HepG2 (cell line): ENCODE data around the gene LMNA. TPM values are rescaled to one million over a fixed set of nuclear protein-coding genes. Genes with fewer than 3 reads are reported as not detected.
A peak's percentile ranks its signal among the peaks of the same experiment; 100 is the strongest.

Source experiments
- ATAC-seq: fragments of 200-7000 bp; cut with Tn5 transposase; 3 replicates; pipeline ENCODE4 v1.9.1; 2020; ENCODE audit warnings: mild to moderate bottlenecking, moderate library complexity
- BruUV-seq: library from RNA; stranded (reverse); fragments of 400-500 nt; replicated peaks from 2 replicates; lab custom pipeline; 2021; lab: Mats Ljungman, UMichigan
- CTCF ChIA-PET: fragments of 300-600 bp; formaldehyde crosslinking; extraction: SDS; loops from one replicate; lab custom pipeline; 2021; ENCODE audit warnings: low total read pairs, inconsistent platforms, low intra/inter-chr PET ratio; lab: Yijun Ruan, JAX
- POLR2A ChIA-PET: fragments of 350-600 bp; sonication (Branson Sonifier 250); formaldehyde crosslinking; loops from one replicate; lab custom pipeline; 2020; ENCODE audit warnings: antibody characterized with exemption, inconsistent platforms; lab: Yijun Ruan, JAX
- DNase-seq: peaks from one replicate; pipeline ENCODE4 v3.0.0-alpha.2; 2015; ENCODE audit warnings: low spot score
- FAIRE-seq: peaks from 3 replicates; lab custom pipeline; 2011; peaks lifted over from hg19 to GRCh38; lab: Jason Lieb, UNC
- H2AFZ ChIP-seq: one replicate; pipeline ENCODE4 v1.6.1; 2011; ENCODE audit warnings: low read length, inconsistent platforms
- H3K27ac ChIP-seq: fragments of 300-600 bp; 3 replicates; pipeline ENCODE4 v1.8.0; 2011; ENCODE audit warnings: mixed run types, mild to moderate bottlenecking, mixed read lengths, low read length, inconsistent platforms; ENCODE audit not compliant: insufficient read depth; ENCODE audit errors: extremely low read length
- H3K27me3 ChIP-seq, 2 experiments: fragments of 200-600 bp in 1 of 2; 2 replicates in 1 of 2; 3 replicates in 1 of 2; pipeline versions ENCODE4 v1.6.0 to v1.8.0; 2011; ENCODE audit warnings: low read length in 2 of 2, mild to moderate bottlenecking in 2 of 2, moderate library complexity in 2 of 2, inconsistent platforms in 1 of 2; ENCODE audit not compliant: insufficient read depth in 2 of 2, control insufficient read depth in 1 of 2
- H3K36me3 ChIP-seq, 2 experiments: fragments of 200-600 bp in 1 of 2; replicated peaks in 1 of 2; 2 replicates in 1 of 2; 3 replicates in 1 of 2; pipeline versions ENCODE4 v1.5.1 to v1.8.0; 2011; ENCODE audit warnings: low read length in 2 of 2, inconsistent platforms in 1 of 2; ENCODE audit not compliant: insufficient read depth in 2 of 2, control insufficient read depth in 1 of 2
- H3K4me1 ChIP-seq: 2 replicates; pipeline ENCODE4 v1.5.1; 2012; ENCODE audit warnings: low read length, inconsistent platforms; ENCODE audit not compliant: insufficient read depth
- H3K4me2 ChIP-seq: 2 replicates; pipeline ENCODE4 v1.6.0; 2011; ENCODE audit warnings: low read depth, low read length, inconsistent platforms
- H3K4me3 ChIP-seq, 3 experiments: fragments of 200-600 bp in 1 of 3; sonication (generic), shearing (Covaris generic) in 1 of 3; replicated peaks in 1 of 3; 2 replicates each; pipeline ENCODE4 v1.5.1; 2011 to 2016; ENCODE audit warnings: low read length in 3 of 3, inconsistent platforms in 2 of 3, low read depth in 2 of 3, mild to moderate bottlenecking in 2 of 3, control low read depth in 1 of 3, mixed read lengths in 1 of 3; ENCODE audit not compliant: insufficient read depth in 1 of 3
- H3K79me2 ChIP-seq: one replicate; pipeline ENCODE4 v1.6.1; 2011; ENCODE audit warnings: low read length, inconsistent platforms; ENCODE audit not compliant: insufficient read depth
- H3K9ac ChIP-seq: 2 replicates; pipeline ENCODE4 v1.6.0; 2011; ENCODE audit warnings: mild to moderate bottlenecking, low read depth, low read length, inconsistent platforms; ENCODE audit not compliant: insufficient read depth
- H3K9me3 ChIP-seq: 2 replicates; pipeline ENCODE4 v1.5.1; 2012; ENCODE audit warnings: mild to moderate bottlenecking, low read length
- H4K20me1 ChIP-seq: 2 replicates; pipeline ENCODE4 v1.6.0; 2011; ENCODE audit warnings: inconsistent platforms, mild to moderate bottlenecking, low read length, moderate library complexity; ENCODE audit not compliant: insufficient read depth
- GPN1 ChIP-seq: sonication (generic); formaldehyde crosslinking; IDR thresholded peaks from 2 replicates; pipeline ENCODE4 v1.5.1; 2020; ENCODE audit warnings: missing genetic modification reagents, borderline replicate concordance
- HMG20A ChIP-seq: IDR thresholded peaks from 2 replicates; pipeline ENCODE4 v1.6.1; 2016; ENCODE audit warnings: borderline replicate concordance
- LCORL ChIP-seq, 2 experiments: fragments of 450-650 bp in 1 of 2; sonication (generic) in 1 of 2; formaldehyde crosslinking in 1 of 2; IDR thresholded peaks; 2 replicates each; pipeline versions ENCODE4 v1.5.0 to v1.6.1; 2017 to 2020; ENCODE audit warnings: antibody characterized with exemption in 1 of 2, missing genetic modification reagents in 1 of 2
- MIER3 ChIP-seq: IDR thresholded peaks from 2 replicates; pipeline ENCODE4 v1.6.1; 2016; ENCODE audit warnings: missing compliant biosample characterization, borderline replicate concordance
- SCMH1 ChIP-seq: sonication (generic); formaldehyde crosslinking; IDR thresholded peaks from 2 replicates; pipeline ENCODE4 v1.9.0; 2021; ENCODE audit warnings: missing genetic modification reagents, mild to moderate bottlenecking, borderline replicate concordance
- SYNCRIP ChIP-seq: fragments of 200-400 bp; formaldehyde crosslinking; IDR thresholded peaks from 2 replicates; pipeline ENCODE4 v1.6.1; 2018; ENCODE audit warnings: mild to moderate bottlenecking, low read depth, low read length; ENCODE audit not compliant: insufficient read depth
- TOPORS ChIP-seq: sonication (generic); formaldehyde crosslinking; IDR thresholded peaks from 2 replicates; pipeline ENCODE4 v1.8.0; 2023; ENCODE audit warnings: mild to moderate bottlenecking, missing genetic modification reagents
- ZKSCAN5 ChIP-seq: sonication (generic); formaldehyde crosslinking; IDR thresholded peaks from 2 replicates; pipeline ENCODE4 v1.5.1; 2020; ENCODE audit warnings: mild to moderate bottlenecking, missing genetic modification reagents
- ZNF205 ChIP-seq: IDR thresholded peaks from 2 replicates; pipeline ENCODE4 v1.6.1; 2018; ENCODE audit warnings: missing biosample characterization, missing genetic modification reagents
- ZNF468 ChIP-seq: sonication (generic); formaldehyde crosslinking; IDR thresholded peaks from 2 replicates; pipeline ENCODE4 v1.8.0; 2022; ENCODE audit warnings: mild to moderate bottlenecking, moderate library complexity, missing genetic modification reagents
- WGBS: methylation state at CpG from one replicate; pipeline ENCODE4 v1.1.6; 2017; ENCODE audit warnings: low lambda C conversion rate; 5-methylcytosine and 5-hydroxymethylcytosine counted together
- in situ Hi-C: cut with HindIII; loops from 2 replicates; pipeline ENCODE4 v1.10.0; 2017; ENCODE audit warnings: low pct_unique_long_range_greater_than_20kb; ENCODE audit not compliant: extremely low pct_ligation_motif_present
- intact Hi-C: fragments of 100-400 bp; cut with micrococcal nuclease; formaldehyde crosslinking; loops from one replicate; pipeline ENCODE4 v1.10.0; 2022; ENCODE audit not compliant: unreplicated experiment
- polyA plus RNA-seq, 8 experiments: library from polyadenylated mRNA; depleted of rRNA in 3 of 8; stranded (reverse) in 7 of 8; unstranded in 1 of 8; fragments of >200 nt; fragmentation: Illumina TruSeq in 4 of 8; extraction: Trizol in 4 of 8; gene quantifications; 2 replicates each; pipeline versions ENCODE4 v1.2.1 to v1.2.3, GENCODE V29; 2011 to 2016; ENCODE audit warnings: low read depth in 4 of 8, missing spikeins in 1 of 8, mixed read lengths in 1 of 8; ENCODE audit not compliant: insufficient read depth in 1 of 8
- total RNA-seq, 5 experiments: library from RNA; depleted of rRNA; stranded (reverse); fragments of >200 nt; fragmentation: Illumina TruSeq; extraction: Trizol; gene quantifications; 2 replicates each; pipeline ENCODE4 v1.2.3, GENCODE V29; 2016; ENCODE audit warnings: low read depth in 1 of 5
- TF ChIP-seq, protein P1 (sequence below): sonication (generic); formaldehyde crosslinking; IDR thresholded peaks from 2 replicates; pipeline ENCODE4 v1.4.0; 2020; ENCODE audit warnings: mild to moderate bottlenecking, missing genetic modification reagents
- TF ChIP-seq, protein P2 (sequence below): sonication (generic); formaldehyde crosslinking; IDR thresholded peaks from 2 replicates; pipeline ENCODE4 v1.4.0; 2020; ENCODE audit warnings: missing genetic modification reagents
- TF ChIP-seq, protein P3 (sequence below): sonication (generic); formaldehyde crosslinking; IDR thresholded peaks from 2 replicates; pipeline ENCODE4 v1.5.0; 2020; ENCODE audit warnings: mild to moderate bottlenecking, missing genetic modification reagents

LMNA gene
- total and polyA plus RNA-seq, 2 of the 13 experiments (the other 11 are each of a cell fraction or from before 2014, with no cell fraction given), result 107 to 225 TPM

DNA sequence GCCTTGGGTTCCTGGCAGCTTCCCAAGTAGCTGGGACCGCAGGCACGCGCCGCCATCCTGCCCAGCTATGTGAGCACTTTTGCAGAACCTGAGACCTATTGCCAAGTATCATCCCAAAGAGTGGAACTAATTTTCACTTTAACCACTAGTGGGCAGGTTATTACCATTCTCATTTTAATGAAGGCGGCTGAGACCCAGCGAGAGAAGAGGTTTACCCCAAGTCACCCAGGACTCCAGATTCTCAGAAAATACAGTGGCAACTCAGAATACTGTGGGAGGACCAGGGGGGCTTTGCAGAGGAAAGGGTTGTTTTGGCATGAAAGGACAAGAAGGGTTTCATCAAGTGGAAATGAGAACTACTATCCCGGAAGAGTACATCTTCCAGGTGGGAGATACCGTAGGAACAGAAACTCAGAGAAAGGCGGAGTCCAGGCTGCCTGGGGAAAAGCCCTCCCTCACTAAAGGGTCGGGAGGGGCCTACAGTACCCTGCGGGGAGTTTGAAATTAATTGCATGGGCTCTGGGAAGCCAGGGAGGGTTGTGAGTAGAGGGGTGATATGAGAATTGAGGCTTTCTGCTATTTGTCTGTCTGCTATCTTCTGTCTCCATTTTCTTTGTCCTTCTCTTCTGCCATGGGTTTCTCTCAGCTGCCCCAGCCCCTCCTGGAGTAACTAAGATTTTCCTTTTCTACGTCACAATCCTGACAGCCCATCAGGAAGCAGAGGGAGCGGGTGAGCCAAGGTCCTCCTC, 31.7 kb downstream of the LMNA start:
- Histone ChIP-seq H3K4me3 (peak overlapping the region; percentile 44 to 63 (median 60)), H3K9me3 (no peaks in the 10 kb centered on the region), H4K20me1 (no peaks in the 10 kb centered on the region), H3K4me2 (peak overlapping the region; percentile 92), H3K27me3 (no peaks in the 10 kb centered on the region), H2AFZ (peak overlapping the region; percentile 76), H3K36me3 (no peaks in the 10 kb centered on the region), H3K4me1 (peaks cover 59% of the 10 kb centered on the region), H3K79me2 (no peaks in the 10 kb centered on the region), H3K27ac (peak overlapping the region; percentile 31), H3K9ac (peak overlapping the region; percentile 41)
- 13% methylated on average over 13 of the region's 13 CpGs for WGBS
- in situ Hi-C loops (no loop called here), intact Hi-C loops (loop anchor here (1.0 to 5.0 kb wide), 2 partner anchors 36 to 79 kb away; no protein-coding TSS in a partner anchor)
- ChIA-PET POLR2A (interaction anchor here (0.7 to 3.9 kb wide), 8 partner anchors 25 to 136 kb away, joined by 3 to 38 read pairs (median 3); partner anchors contain the start of genes LMNA, PMF1 and SLC25A44), CTCF (interaction anchor here (0.7 to 1.9 kb wide), 4 partner anchors 16 to 174 kb away, joined by 3 to 44 read pairs (median 3); no protein-coding TSS in a partner anchor)
- BruUV-seq, result no TSS peak
- ATAC-seq (peak; percentile 68), DNase-seq (peak; percentile 86), FAIRE-seq (peak; percentile 83)
- TF ChIP-seq TOPORS (no peak), ZNF205 (CRISPR knock-in tag) (0 out of 2 replicates have a peak, but pooled peaks have one; percentile 35), MIER3 (CRISPR knock-in tag) (peak; percentile 64; the same call in 1 of the 2 replicates), SCMH1 (CRISPR knock-in tag) (no peak), GPN1 (CRISPR knock-in tag) (no peak), ZNF468 (CRISPR knock-in tag) (no peak), ZKSCAN5 (no peak), SYNCRIP (no peak), HMG20A (CRISPR knock-in tag) (peak; percentile 37; the same call in 1 of the 2 replicates), LCORL (IDR thresholded peaks at IDR 0.05) (no peak), LCORL (CRISPR knock-in tag; IDR thresholded peaks at IDR 0.05) (peak; percentile 55; the same call in 1 of the 2 replicates)
- TF ChIP-seq, protein P1, sequence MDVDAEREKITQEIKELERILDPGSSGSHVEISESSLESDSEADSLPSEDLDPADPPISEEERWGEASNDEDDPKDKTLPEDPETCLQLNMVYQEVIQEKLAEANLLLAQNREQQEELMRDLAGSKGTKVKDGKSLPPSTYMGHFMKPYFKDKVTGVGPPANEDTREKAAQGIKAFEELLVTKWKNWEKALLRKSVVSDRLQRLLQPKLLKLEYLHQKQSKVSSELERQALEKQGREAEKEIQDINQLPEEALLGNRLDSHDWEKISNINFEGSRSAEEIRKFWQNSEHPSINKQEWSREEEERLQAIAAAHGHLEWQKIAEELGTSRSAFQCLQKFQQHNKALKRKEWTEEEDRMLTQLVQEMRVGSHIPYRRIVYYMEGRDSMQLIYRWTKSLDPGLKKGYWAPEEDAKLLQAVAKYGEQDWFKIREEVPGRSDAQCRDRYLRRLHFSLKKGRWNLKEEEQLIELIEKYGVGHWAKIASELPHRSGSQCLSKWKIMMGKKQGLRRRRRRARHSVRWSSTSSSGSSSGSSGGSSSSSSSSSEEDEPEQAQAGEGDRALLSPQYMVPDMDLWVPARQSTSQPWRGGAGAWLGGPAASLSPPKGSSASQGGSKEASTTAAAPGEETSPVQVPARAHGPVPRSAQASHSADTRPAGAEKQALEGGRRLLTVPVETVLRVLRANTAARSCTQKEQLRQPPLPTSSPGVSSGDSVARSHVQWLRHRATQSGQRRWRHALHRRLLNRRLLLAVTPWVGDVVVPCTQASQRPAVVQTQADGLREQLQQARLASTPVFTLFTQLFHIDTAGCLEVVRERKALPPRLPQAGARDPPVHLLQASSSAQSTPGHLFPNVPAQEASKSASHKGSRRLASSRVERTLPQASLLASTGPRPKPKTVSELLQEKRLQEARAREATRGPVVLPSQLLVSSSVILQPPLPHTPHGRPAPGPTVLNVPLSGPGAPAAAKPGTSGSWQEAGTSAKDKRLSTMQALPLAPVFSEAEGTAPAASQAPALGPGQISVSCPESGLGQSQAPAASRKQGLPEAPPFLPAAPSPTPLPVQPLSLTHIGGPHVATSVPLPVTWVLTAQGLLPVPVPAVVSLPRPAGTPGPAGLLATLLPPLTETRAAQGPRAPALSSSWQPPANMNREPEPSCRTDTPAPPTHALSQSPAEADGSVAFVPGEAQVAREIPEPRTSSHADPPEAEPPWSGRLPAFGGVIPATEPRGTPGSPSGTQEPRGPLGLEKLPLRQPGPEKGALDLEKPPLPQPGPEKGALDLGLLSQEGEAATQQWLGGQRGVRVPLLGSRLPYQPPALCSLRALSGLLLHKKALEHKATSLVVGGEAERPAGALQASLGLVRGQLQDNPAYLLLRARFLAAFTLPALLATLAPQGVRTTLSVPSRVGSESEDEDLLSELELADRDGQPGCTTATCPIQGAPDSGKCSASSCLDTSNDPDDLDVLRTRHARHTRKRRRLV (CRISPR knock-in tag), result 0 out of 2 replicates have a peak, but pooled peaks have one; percentile 51
- TF ChIP-seq, protein P2, sequence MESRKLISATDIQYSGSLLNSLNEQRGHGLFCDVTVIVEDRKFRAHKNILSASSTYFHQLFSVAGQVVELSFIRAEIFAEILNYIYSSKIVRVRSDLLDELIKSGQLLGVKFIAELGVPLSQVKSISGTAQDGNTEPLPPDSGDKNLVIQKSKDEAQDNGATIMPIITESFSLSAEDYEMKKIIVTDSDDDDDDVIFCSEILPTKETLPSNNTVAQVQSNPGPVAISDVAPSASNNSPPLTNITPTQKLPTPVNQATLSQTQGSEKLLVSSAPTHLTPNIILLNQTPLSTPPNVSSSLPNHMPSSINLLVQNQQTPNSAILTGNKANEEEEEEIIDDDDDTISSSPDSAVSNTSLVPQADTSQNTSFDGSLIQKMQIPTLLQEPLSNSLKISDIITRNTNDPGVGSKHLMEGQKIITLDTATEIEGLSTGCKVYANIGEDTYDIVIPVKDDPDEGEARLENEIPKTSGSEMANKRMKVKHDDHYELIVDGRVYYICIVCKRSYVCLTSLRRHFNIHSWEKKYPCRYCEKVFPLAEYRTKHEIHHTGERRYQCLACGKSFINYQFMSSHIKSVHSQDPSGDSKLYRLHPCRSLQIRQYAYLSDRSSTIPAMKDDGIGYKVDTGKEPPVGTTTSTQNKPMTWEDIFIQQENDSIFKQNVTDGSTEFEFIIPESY (CRISPR knock-in tag), result no peak
- TF ChIP-seq, protein P3, sequence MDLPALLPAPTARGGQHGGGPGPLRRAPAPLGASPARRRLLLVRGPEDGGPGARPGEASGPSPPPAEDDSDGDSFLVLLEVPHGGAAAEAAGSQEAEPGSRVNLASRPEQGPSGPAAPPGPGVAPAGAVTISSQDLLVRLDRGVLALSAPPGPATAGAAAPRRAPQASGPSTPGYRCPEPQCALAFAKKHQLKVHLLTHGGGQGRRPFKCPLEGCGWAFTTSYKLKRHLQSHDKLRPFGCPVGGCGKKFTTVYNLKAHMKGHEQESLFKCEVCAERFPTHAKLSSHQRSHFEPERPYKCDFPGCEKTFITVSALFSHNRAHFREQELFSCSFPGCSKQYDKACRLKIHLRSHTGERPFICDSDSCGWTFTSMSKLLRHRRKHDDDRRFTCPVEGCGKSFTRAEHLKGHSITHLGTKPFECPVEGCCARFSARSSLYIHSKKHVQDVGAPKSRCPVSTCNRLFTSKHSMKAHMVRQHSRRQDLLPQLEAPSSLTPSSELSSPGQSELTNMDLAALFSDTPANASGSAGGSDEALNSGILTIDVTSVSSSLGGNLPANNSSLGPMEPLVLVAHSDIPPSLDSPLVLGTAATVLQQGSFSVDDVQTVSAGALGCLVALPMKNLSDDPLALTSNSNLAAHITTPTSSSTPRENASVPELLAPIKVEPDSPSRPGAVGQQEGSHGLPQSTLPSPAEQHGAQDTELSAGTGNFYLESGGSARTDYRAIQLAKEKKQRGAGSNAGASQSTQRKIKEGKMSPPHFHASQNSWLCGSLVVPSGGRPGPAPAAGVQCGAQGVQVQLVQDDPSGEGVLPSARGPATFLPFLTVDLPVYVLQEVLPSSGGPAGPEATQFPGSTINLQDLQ (CRISPR knock-in tag), result no peak
